ENCODE data around the gene TMC7.
A peak's percentile ranks its signal among the peaks of the same experiment; 100 is the strongest.

The TMC7 gene

DNA sequence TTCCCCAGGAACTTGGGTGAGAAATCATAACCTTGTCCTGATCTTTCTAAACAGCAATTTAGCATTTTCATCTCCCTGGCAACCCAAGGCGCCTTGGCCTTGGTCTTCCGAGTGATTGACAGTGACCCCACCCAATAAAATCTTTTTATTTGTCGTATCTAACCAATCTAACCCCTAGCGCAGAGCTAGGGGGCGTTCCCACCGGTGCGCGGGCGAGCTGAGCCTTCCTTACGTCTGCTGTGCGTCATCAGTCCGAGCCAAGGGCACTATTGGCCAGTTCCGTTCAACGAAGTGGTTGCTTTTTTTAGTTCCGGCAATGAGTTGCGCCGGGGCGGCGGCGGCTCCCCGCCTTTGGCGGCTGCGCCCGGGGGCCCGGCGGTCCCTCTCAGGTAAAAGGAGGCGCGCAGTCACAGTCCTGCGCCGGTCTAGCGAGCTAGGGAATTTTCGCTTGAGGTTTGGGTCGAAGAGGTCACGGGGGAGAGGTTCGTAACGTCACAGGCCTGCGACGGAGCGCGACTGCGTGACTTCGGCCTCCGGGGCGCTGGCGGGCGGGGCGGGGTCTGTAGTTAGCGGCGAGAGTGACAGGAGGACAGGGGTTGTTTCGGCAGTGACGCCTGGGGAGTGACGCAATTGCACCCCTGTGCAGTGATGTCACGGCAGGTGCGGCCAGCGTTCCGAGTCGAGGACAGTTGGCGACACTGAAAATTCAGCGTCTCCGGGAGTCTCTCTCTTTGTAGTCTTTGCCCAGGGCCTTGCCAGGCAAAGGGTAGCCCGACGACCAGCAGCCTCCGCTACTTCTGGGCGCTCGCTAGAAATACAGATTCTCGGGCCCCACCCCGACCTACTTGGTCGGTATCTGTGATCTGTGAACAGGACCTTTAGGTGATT is 83.9 kb downstream of the TMC7 start, which contains the start of gene COQ7 (continued):
- peak; percentile 63; the same call in 1 of the 2 replicates for TF ChIP-seq ZNF394 (tag by site-specific recombination; IDR thresholded peaks at IDR 0.05; ENCODE audit: borderline replicate concordance)
- TF ChIP-seq SP2 (tag by site-specific recombination; IDR thresholded peaks at IDR 0.05), result peak; percentile 94
- no peak for TF ChIP-seq ZNF157 (tag by site-specific recombination; IDR thresholded peaks at IDR 0.05)
- peak; percentile 85 for TF ChIP-seq ZNF324 (tag by site-specific recombination; IDR thresholded peaks at IDR 0.05)
- peak; percentile 63 for TF ChIP-seq GLIS2 (tag by site-specific recombination; IDR thresholded peaks at IDR 0.05)
- no peak for TF ChIP-seq TCF7L2 (IDR thresholded peaks at IDR 0.05; ENCODE audit: borderline replicate concordance, low read depth, low read length)
- no peak for TF ChIP-seq HIC1 (tag by site-specific recombination; IDR thresholded peaks at IDR 0.05)
- no peak for TF ChIP-seq ZNF529 (tag by site-specific recombination; IDR thresholded peaks at IDR 0.05; ENCODE audit: insufficient replicate concordance)
- TF ChIP-seq ZNF292 (tag by site-specific recombination; IDR thresholded peaks at IDR 0.05; ENCODE audit: borderline replicate concordance, low read depth), result no peak
- peak; percentile 70 for TF ChIP-seq ZSCAN30 (tag by site-specific recombination; IDR thresholded peaks at IDR 0.05)
- no peak for TF ChIP-seq ZBTB48 (tag by site-specific recombination; IDR thresholded peaks at IDR 0.05)
- TF ChIP-seq BCL11A (tag by site-specific recombination; IDR thresholded peaks at IDR 0.05; ENCODE audit: low read depth), result peak; percentile 74; the same call in 1 of the 2 replicates
- TF ChIP-seq ZSCAN4 (tag by site-specific recombination; IDR thresholded peaks at IDR 0.05), result peak; percentile 54
- TF ChIP-seq ZNF777 (tag by site-specific recombination; IDR thresholded peaks at IDR 0.05; ENCODE audit: borderline replicate concordance), result no peak
- no peak for TF ChIP-seq ZNF555 (tag by site-specific recombination; conservative IDR thresholded peaks at IDR 0.05)
- TF ChIP-seq ZNF335 (tag by site-specific recombination; conservative IDR thresholded peaks at IDR 0.05), result peak; percentile 90
- TF ChIP-seq ZBTB8A (tag by site-specific recombination; IDR thresholded peaks at IDR 0.05), result peak; percentile 70; the same call in 1 of the 2 replicates
- TF ChIP-seq KLF1 (tag by site-specific recombination; IDR thresholded peaks at IDR 0.05), result peak; percentile 77
- no peak for TF ChIP-seq ZNF433 (tag by site-specific recombination; IDR thresholded peaks at IDR 0.05; ENCODE audit: low read depth)
- TF ChIP-seq ZNF837 (tag by site-specific recombination; IDR thresholded peaks at IDR 0.05), result no peak
- peak; percentile 91 for TF ChIP-seq KLF16 (tag by site-specific recombination; IDR thresholded peaks at IDR 0.05)
- TF ChIP-seq ZNF768 (tag by site-specific recombination; IDR thresholded peaks at IDR 0.05), result no peak
- no peak for TF ChIP-seq SCRT1 (tag by site-specific recombination; IDR thresholded peaks at IDR 0.05; ENCODE audit: borderline replicate concordance)
- no peak for TF ChIP-seq ZNF654 (tag by site-specific recombination; IDR thresholded peaks at IDR 0.05; ENCODE audit: low read depth)
- TF ChIP-seq ZNF311 (tag by site-specific recombination; IDR thresholded peaks at IDR 0.05; ENCODE audit: borderline replicate concordance), result no peak
- no peak for TF ChIP-seq ZNF174 (tag by site-specific recombination; IDR thresholded peaks at IDR 0.05)
- TF ChIP-seq REPIN1 (tag by site-specific recombination; IDR thresholded peaks at IDR 0.05; ENCODE audit: low read depth), result no peak
- TF ChIP-seq HOXD13 (CRISPR knock-in tag; IDR thresholded peaks at IDR 0.05; ENCODE audit: borderline replicate concordance), result no peak
- peak; percentile 96 for TF ChIP-seq ATF2 (tag by site-specific recombination; IDR thresholded peaks at IDR 0.05; ENCODE audit: low read depth)
- TF ChIP-seq ZNF514 (tag by site-specific recombination; IDR thresholded peaks at IDR 0.05), result no peak
- TF ChIP-seq ZNF274 (IDR thresholded peaks at IDR 0.05; ENCODE audit: low read length), result no peak
- TF ChIP-seq ZNF274 (tag by site-specific recombination; IDR thresholded peaks at IDR 0.05; ENCODE audit: borderline replicate concordance), result no peak
- TF ChIP-seq ZNF670 (tag by site-specific recombination; IDR thresholded peaks at IDR 0.05; ENCODE audit: low read depth), result no peak
- TF ChIP-seq, protein P1, sequence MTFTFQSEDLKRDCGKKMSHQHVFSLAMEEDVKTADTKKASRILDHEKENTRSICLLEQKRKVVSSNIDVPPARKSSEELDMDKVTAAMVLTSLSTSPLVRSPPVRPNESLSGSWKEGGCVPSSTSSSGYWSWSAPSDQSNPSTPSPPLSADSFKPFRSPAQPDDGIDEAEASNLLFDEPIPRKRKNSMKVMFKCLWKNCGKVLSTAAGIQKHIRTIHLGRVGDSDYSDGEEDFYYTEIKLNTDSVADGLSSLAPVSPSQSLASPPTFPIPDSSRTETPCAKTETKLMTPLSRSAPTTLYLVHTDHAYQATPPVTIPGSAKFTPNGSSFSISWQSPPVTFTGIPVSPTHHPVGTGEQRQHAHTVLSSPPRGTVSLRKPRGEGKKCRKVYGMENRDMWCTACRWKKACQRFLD (tag by site-specific recombination; IDR thresholded peaks at IDR 0.05), result no peak
- no peak for TF ChIP-seq ZNF510 (tag by site-specific recombination; IDR thresholded peaks at IDR 0.05; ENCODE audit: insufficient replicate concordance)

Measured in HEK293 (cell line).